Motor neuron (in vitro differentiated cells): ENCODE measurements around the gene FGD5. TPM values are rescaled to one million over a fixed set of nuclear protein-coding genes. Genes with fewer than 3 reads are reported as not detected.

ENCODE experiments used
- ATAC-seq, 8 experiments: fragments of 200-7000 bp; cut with Tn5 transposase; replicated peaks in 6 of 8; 2 replicates each; pipeline ENCODE4 v1.8.0; 2021; ENCODE audit warnings: mild to moderate bottlenecking in 8 of 8, moderate library complexity in 8 of 8
- H3K27ac ChIP-seq, 2 donors: fragments of 250-450 bp; sonication (Bioruptor Pico); 2 replicates each; pipeline ENCODE4 v1.9.0; 2021; ENCODE audit warnings: antibody characterized with exemption in 2 of 2, mild to moderate bottlenecking in 2 of 2, moderate library complexity in 1 of 2
- H3K4me1 ChIP-seq, 2 donors: fragments of 250-450 bp; sonication (Bioruptor Pico); replicated peaks in 1 of 2; 2 replicates each; pipeline ENCODE4 v1.6.1; 2021; ENCODE audit warnings: antibody characterized with exemption in 2 of 2, mild to moderate bottlenecking in 2 of 2, moderate library complexity in 1 of 2
- H3K4me3 ChIP-seq, 5 donors: fragments of 250-450 bp; sonication (Bioruptor Pico); 2 replicates each; pipeline ENCODE4 v1.9.0; 2021; ENCODE audit warnings: antibody characterized with exemption in 5 of 5, mild to moderate bottlenecking in 5 of 5, moderate library complexity in 4 of 5
- WGBS, 10 experiments: fragments of 450-650 bp; shearing (Covaris generic); methylation state at CpG; one replicate each; pipeline ENCODE4 v1.0.0; 2022; 5-methylcytosine and 5-hydroxymethylcytosine counted together
- in situ Hi-C, 9 experiments: fragments of 400-800 bp; cut with MboI; loops; one replicate each; pipeline ENCODE4 v1.15.0; 2021; ENCODE audit warnings: low sequenced_read_pairs in 9 of 9, low pct_unique_long_range_greater_than_20kb in 2 of 9; ENCODE audit not compliant: unreplicated experiment in 9 of 9
- total RNA-seq, 8 experiments: library from RNA; unstranded; fragments of 300-600 nt; gene quantifications; 2 replicates each; pipeline versions ENCODE4 v1.2.3 to v1.2.4, GENCODE V29; 2022

FGD5 gene, protein sequence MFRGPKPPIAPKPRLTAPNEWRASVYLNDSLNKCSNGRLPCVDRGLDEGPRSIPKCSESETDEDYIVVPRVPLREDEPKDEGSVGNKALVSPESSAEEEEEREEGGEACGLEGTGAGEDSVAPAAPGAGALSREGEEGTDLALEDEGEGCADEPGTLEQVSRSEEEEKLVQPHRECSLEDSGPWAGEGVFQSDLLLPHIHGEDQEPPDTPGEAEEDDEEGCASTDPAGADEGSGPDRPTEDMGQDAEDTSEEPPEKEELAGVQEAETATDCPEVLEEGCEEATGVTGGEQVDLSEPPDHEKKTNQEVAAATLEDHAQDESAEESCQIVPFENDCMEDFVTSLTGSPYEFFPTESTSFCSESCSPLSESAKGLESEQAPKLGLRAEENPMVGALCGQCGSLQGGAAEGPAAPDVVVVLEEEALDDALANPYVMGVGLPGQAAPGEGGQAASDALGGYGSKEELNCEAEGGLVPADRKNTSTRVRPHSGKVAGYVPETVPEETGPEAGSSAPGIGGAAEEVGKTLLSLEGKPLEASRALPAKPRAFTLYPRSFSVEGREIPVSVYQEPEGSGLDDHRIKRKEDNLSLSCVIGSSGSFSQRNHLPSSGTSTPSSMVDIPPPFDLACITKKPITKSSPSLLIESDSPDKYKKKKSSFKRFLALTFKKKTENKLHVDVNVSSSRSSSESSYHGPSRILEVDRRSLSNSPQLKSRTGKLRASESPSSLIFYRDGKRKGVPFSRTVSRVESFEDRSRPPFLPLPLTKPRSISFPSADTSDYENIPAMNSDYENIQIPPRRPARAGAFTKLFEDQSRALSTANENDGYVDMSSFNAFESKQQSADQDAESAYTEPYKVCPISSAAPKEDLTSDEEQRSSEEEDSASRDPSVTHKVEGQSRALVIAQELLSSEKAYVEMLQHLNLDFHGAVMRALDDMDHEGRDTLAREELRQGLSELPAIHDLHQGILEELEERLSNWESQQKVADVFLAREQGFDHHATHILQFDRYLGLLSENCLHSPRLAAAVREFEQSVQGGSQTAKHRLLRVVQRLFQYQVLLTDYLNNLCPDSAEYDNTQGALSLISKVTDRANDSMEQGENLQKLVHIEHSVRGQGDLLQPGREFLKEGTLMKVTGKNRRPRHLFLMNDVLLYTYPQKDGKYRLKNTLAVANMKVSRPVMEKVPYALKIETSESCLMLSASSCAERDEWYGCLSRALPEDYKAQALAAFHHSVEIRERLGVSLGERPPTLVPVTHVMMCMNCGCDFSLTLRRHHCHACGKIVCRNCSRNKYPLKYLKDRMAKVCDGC (N-terminal part only)
- total RNA-seq = 100 to 1,000 TPM in 1 of 8 experiments, 10 to 100 TPM in 2, 1 to 10 TPM in 4, under 1 TPM in 1; 0.73 to 114 (median 4.0) TPM

DNA sequence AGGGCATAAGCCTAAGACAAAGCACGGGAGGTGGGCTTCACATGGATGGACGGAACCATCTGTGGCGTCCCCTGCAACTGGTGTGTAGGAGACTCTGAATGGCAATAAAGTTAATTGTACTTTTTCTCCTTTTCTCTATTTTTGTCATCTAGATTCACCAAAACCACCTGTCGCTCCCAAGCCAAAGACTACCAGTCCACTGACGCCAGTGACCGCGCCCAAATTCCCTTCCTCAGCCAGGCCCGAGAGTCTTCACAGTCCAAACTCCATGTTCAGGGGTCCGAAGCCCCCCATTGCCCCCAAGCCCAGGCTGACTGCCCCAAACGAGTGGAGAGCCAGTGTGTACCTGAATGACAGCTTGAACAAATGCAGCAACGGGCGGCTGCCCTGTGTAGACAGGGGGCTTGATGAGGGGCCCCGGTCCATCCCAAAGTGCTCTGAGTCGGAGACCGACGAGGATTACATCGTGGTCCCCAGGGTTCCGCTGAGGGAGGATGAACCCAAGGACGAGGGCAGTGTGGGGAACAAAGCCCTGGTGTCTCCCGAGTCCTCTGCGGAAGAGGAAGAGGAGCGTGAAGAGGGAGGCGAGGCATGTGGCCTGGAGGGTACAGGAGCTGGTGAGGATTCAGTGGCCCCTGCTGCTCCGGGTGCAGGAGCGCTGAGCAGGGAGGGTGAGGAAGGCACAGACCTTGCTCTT, at the start of gene FGD5:
FGD5 (plus strand) TSS at position 159 of the 697 bp plus-strand sequence; CDS start at position 269, 110 bp downstream.
- no peak within 1 kb of the TSS for H3K4me3 ChIP-seq
- in situ Hi-C loops = no loop called here

DNA sequence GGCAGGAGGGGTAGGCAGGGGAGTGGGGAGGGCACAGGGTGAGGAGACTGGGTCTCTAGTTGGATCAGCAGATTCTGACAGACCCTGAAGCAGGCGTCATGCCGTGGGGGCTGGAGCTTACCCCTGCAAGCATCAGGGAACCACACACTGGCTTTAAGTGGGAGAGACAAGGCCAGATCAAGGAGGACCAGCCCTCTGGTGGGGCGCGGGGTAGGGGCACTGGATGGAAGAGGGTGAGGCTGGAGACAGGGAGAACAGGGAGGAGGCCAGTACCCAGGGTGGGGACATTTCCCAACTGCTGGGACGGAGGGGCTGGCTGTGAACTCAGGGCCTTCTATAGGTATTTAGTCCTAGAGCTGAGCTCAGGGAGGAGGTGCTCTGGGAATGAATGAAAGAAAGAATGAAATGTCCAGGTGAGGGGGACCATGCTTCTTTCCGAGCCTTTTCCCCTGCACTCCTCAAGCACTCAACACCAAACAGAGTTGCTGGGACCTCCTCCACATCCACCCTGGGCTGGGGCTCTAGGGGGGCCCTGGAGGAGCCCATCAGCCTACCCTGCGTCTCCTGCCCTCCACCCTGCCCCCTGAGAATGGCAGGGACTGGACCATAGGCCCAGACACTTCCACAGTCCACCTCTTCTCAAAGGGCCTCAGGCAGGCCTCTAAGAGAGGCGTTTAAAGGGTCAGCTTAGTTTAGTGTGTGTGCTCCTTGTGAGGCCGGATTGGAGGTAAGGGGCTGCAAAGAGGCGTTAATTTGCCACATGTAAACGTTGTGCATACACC, 49.0 kb upstream of the FGD5 start:
- ATAC-seq = no peak
- no peaks in the 10 kb centered on the region for H3K4me1 ChIP-seq
- 70 to 100% (median 94%) methylated on average over 1 to 5 of the region's 11 CpGs; no CpG with 5 or more reads in 5 of the 10 experiments for WGBS, 10 experiments
- H3K4me3 ChIP-seq = no peak overlapping the region
- in situ Hi-C loops = no loop called here
- no peak overlapping the region for H3K27ac ChIP-seq

More for the DNA sequence above, at the start of gene FGD5:
- Histone ChIP-seq H3K27ac (no peak within 1 kb of the TSS), H3K4me1 (peaks cover 6 to 14% of the 10 kb centered on the region in 2 donors)
- 83 to 97% (median 90%) methylated on average over 1 to 13 of the region's 25 CpGs; no CpG with 5 or more reads in 5 of the 10 experiments for WGBS, 10 experiments
- ATAC-seq = no peak

DNA sequence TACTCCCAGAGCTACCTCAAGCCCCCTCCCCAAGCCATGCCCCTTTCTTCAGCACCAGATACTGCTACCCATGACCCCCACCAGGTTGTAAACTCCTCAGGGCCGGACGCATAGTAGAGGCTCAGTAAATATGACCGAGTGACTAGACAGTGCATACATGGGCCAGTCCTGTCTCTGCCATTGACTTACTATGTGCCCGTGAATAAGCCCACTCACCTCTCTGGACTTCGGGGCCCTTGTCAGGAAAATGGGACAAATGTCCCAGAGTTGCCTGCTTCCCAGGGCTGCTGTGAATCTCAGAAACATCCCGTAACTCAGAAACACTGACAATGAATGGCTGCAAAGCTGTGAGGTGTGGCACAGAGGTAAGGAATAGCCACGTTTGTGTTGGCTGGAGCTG, 48.2 kb upstream of the FGD5 start:
- in situ Hi-C loops = no loop called here
- ATAC-seq = no peak
- no peak overlapping the region for H3K4me3 ChIP-seq
- WGBS, 10 experiments = 74 to 93% (median 91%) methylated on average over 2 to 4 of the region's 7 CpGs; no CpG with 5 or more reads in 6 of the 10 experiments
- no peak overlapping the region for H3K27ac ChIP-seq
- peaks cover 0 to 2% of the 10 kb centered on the region in 2 donors for H3K4me1 ChIP-seq

DNA sequence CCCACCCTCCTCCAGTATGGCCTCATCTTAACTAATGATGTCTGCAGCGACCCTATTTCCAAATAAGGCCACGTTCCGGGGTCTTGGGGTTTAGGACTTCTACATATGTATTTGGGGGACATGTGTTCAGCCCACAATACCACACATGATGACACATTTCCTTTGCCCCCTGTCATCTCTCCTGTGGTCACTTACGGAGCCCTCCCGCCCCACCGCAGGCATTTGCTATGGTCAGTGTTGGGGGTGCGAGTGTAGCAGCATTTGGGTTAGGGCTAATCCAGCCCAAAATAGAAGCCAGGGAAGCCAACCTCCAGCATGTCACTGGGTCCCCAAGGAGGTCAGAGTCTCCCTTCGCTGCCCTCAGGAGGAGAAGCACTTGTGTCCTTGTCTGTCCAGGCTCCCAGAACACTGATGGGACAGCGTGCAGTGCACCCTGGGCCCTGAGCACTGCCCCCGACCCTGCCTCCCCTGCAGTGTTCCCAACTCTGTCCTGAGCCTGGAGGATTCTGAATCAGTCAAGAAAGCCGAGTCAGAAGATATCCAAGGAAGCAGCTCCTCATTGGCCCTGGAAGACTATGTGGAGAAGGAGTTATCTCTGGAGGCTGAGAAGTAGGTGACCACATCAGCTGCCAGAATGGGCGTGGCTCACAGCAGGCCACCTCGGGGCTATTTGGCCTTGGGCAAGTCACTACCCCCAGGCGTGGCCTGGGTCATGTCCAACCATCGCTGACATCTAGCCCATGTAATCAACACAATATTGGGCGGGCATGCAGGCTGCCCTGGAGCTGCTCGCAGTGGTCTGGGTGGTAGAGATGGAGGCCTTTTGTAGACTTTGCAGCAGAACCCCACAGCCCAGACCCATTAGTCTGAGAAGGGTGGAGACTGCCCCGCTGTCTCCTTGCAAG, 46.9 kb upstream of the FGD5 start:
- peak in 2 of 8 experiments; percentile 28 to 41 for ATAC-seq
- in situ Hi-C loops = no loop called here
- H3K27ac ChIP-seq = no peak overlapping the region
- H3K4me1 ChIP-seq = peaks cover 0 to 6% of the 10 kb centered on the region in 2 donors
- 43 to 100% (median 79%) methylated on average over 1 to 8 of the region's 18 CpGs; no CpG with 5 or more reads in 3 of the 10 experiments for WGBS, 10 experiments
- no peak overlapping the region for H3K4me3 ChIP-seq

DNA sequence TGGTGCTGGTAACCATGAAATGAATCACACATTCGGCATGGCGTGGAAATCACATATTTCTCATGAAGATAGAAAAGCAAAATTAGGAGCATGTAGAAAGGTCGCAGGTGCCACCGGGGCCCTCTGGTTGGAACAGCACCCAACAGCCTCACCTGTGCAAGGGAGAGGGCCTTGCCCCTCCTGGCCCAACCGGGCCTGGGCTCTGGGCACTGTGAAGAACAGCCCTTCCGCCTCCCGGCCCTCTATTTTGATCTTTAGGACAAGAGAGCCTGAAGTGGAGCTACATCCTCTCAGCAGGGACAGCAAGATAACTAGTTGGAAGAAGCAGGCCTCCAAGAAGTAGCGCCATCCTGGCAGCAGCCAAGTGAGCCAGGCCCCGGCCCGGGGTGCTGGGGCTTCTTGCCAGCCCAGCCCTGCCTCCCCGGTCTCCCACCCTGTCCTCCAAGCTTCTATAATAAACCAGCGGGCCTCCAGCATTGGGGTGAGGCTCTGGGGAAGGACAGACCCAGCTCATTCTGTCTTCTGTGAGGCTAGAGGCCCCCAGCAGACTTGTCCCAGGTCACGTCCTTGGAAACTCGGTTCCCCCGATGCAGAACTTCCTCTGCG, 46.1 kb upstream of the FGD5 start:
- no peak overlapping the region for H3K4me3 ChIP-seq
- no peak overlapping the region for H3K27ac ChIP-seq
- H3K4me1 ChIP-seq = peaks cover 0 to 6% of the 10 kb centered on the region in 2 donors
- ATAC-seq = no peak
- in situ Hi-C loops = no loop called here
- WGBS, 10 experiments = 40 to 100% (median 89%) methylated on average over 1 to 8 of the region's 16 CpGs; no CpG with 5 or more reads in 3 of the 10 experiments

DNA sequence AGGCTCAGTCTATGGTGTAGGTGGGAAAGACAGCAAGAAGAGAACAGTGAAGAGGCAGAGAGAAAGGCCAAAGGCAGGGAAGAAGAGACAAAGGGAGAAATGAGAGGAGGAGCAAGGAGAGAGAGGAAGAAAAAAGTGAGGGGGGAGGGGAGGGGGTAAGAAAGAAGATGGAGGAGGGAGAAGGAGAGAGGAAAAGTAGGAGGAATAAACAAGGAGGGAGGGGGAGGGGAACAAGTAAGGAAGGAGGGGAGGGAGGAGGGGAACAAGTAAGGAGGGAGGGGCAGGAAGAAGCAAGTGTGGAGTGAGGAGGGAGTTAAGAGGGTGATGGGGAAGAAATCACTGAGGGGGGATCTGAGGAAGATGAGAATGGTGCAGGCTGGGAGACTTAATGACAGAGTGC, 45.5 kb upstream of the FGD5 start:
- no peak for ATAC-seq
- Histone ChIP-seq H3K27ac (no peak overlapping the region), H3K4me3 (no peak overlapping the region), H3K4me1 (peaks cover 0 to 6% of the 10 kb centered on the region in 2 donors)
- in situ Hi-C loops = no loop called here

- WGBS, 10 experiments = 71 to 86% methylated on average over 4 of the region's 6 CpGs; no CpG with 5 or more reads in 8 of the 10 experiments
- ATAC-seq = peak in 1 of 8 experiments; percentile 6
- peaks cover 0 to 6% of the 10 kb centered on the region in 2 donors for H3K4me1 ChIP-seq
- H3K27ac ChIP-seq = no peak overlapping the region
- in situ Hi-C loops = no loop called here
- no peak overlapping the region for H3K4me3 ChIP-seq
Measured at GRCh38 chr3:14773691-14774128, 45.1 kb upstream of the FGD5 start.

DNA sequence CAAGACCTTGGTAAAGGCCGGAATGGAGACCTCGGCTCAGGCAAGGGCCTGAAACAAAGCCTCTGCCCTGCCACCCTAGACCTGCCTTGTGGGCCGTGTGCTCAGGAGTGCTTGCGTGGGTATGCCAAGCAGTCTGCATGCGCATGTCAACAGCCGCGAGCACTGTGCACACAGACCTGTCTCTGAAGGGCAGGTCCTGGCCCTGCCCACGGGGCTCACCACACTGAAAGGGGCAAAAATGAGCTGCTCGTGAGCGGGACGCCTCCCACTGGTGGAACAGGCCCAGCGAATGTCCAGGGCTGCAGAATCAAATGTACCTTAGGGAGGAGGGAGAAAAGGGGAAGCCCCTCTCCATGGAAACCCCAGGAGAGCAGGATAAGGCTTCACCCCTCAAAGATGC, 44.3 kb upstream of the FGD5 start:
- in situ Hi-C loops = no loop called here
- H3K4me3 ChIP-seq = no peak overlapping the region
- peaks cover 0 to 6% of the 10 kb centered on the region in 2 donors for H3K4me1 ChIP-seq
- WGBS, 10 experiments = 40 to 86% (median 80%) methylated on average over 1 to 7 of the region's 12 CpGs; no CpG with 5 or more reads in 5 of the 10 experiments
- ATAC-seq = peak in 2 of 8 experiments; percentile 10 to 84
- H3K27ac ChIP-seq = no peak overlapping the region

GRCh38 chr3:14775011-14775410, 43.8 kb upstream of the FGD5 start:
- Histone ChIP-seq H3K4me1 (peaks cover 0 to 6% of the 10 kb centered on the region in 2 donors), H3K4me3 (no peak overlapping the region), H3K27ac (no peak overlapping the region)
- 20 to 100% (median 100%) methylated on average over 1 to 2 of the region's 7 CpGs; no CpG with 5 or more reads in 4 of the 10 experiments for WGBS, 10 experiments
- no peak for ATAC-seq
- in situ Hi-C loops = loop anchor here in 4 of 9 experiments (25.0 kb wide), 1 partner anchor 137 kb away; no protein-coding TSS in a partner anchor

DNA sequence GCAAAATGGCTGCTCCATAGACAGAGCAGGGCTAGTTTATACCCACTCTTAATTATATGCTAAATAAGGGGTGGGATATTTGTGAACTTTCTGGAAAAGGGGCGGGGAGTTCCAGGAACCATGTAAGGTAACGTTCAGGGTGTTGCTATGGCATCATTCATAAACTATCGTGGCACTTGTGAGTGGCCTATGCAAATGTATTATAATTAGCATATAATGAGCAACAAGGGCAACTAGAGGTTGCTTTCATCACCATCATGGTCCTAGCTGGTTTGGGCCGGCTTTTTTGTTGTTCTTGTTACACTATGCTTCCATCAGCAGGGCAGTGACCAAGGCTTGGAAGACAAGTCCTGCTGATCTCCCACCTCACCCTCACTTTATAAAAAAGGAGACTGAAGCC, 43.2 kb upstream of the FGD5 start:
- in situ Hi-C loops = loop anchor here in 4 of 9 experiments (25.0 kb wide), 1 partner anchor 137 kb away; no protein-coding TSS in a partner anchor
- no peak overlapping the region for H3K4me3 ChIP-seq
- H3K27ac ChIP-seq = no peak overlapping the region
- ATAC-seq = peak; percentile 69 to 93 (median 86)
- peaks cover 0 to 6% of the 10 kb centered on the region in 2 donors for H3K4me1 ChIP-seq
- WGBS, 10 experiments = 50 to 89% (median 78%) methylated on average over 1 to 3 of the region's 4 CpGs; no CpG with 5 or more reads in 4 of the 10 experiments
